ENCODE results near the gene WSCD2.

DNA sequence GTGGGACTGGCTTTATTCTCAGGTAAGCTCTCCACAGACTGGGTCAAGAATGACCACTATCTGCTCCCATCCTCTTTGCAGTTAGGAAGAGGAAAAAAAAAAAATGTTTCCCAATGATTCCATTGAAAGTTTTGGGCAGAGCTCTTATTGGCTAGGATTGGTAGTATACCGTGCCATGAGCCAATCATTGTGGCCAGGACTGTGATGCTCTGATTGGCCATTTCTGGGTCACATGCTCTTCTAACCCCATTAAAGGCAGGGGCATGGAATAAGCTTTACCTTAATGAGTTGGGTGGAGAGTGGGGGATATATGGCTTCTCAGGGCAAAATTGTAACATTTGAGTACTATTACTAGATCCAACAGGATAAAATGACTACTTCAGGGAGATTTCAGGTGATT is 49.4 kb upstream of the WSCD2 start:
- TF ChIP-seq, protein P1, sequence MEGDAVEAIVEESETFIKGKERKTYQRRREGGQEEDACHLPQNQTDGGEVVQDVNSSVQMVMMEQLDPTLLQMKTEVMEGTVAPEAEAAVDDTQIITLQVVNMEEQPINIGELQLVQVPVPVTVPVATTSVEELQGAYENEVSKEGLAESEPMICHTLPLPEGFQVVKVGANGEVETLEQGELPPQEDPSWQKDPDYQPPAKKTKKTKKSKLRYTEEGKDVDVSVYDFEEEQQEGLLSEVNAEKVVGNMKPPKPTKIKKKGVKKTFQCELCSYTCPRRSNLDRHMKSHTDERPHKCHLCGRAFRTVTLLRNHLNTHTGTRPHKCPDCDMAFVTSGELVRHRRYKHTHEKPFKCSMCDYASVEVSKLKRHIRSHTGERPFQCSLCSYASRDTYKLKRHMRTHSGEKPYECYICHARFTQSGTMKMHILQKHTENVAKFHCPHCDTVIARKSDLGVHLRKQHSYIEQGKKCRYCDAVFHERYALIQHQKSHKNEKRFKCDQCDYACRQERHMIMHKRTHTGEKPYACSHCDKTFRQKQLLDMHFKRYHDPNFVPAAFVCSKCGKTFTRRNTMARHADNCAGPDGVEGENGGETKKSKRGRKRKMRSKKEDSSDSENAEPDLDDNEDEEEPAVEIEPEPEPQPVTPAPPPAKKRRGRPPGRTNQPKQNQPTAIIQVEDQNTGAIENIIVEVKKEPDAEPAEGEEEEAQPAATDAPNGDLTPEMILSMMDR (IDR thresholded peaks at IDR 0.05): no peak
- TF ChIP-seq POLR2A (IDR thresholded peaks at IDR 0.05): no peak
- TF ChIP-seq EP300 (IDR thresholded peaks at IDR 0.05): no peak
- no peak for TF ChIP-seq POLR2AphosphoS5 (IDR thresholded peaks at IDR 0.05)
